HFFc6 (cell line): ENCODE data around the gene HRAS. TPM values are rescaled to one million over a fixed set of nuclear protein-coding genes. Genes with fewer than 3 reads are reported as not detected.

Experiments used
- DNase-seq: peaks from one replicate; pipeline ENCODE4 v3.0.0-alpha.2; 2018
- H3K27ac Mint-ChIP-seq: 2 replicates; pipeline ENCODE4 v1.8.0; 2020; ENCODE audit warnings: mild to moderate bottlenecking, mixed read lengths
- H3K27me3 Mint-ChIP-seq: 2 replicates; pipeline ENCODE4 v1.8.0; 2021; ENCODE audit warnings: mild to moderate bottlenecking, moderate library complexity, mixed read lengths; ENCODE audit not compliant: insufficient read depth
- H3K36me3 Mint-ChIP-seq: 2 replicates; pipeline ENCODE4 v1.8.0; 2021; ENCODE audit warnings: low read depth, mixed read lengths
- H3K4me1 Mint-ChIP-seq: 2 replicates; pipeline ENCODE4 v1.8.0; 2020; ENCODE audit warnings: low read depth, mixed read lengths
- H3K4me3 Mint-ChIP-seq: 2 replicates; pipeline ENCODE4 v1.8.0; 2020; ENCODE audit warnings: mild to moderate bottlenecking, moderate library complexity, mixed read lengths
- H3K9me3 Mint-ChIP-seq: 2 replicates; pipeline ENCODE4 v1.8.0; 2020; ENCODE audit warnings: mild to moderate bottlenecking, mixed read lengths
- total RNA-seq, 6 experiments: library from RNA; stranded (reverse); fragmentation: NEBNext Ultra II Directional; extraction: Animal tissue kit (Norgen Biotek cat#: 25700); gene quantifications; 2 replicates in 1 of 6; 3 replicates in 5 of 6; pipeline ENCODE4 v1.2.3, GENCODE V29; 2021
- TF ChIP-seq, protein P1 (sequence below): fragments of 200-600 bp; sonication (generic); IDR thresholded peaks from 2 replicates; pipeline ENCODE4 v1.5.0; 2021; ENCODE audit warnings: antibody characterized with exemption, mild to moderate bottlenecking

The HRAS gene
- total RNA-seq, 6 experiments from 2014 or later: 102 to 125 (median 107) TPM

DNA sequence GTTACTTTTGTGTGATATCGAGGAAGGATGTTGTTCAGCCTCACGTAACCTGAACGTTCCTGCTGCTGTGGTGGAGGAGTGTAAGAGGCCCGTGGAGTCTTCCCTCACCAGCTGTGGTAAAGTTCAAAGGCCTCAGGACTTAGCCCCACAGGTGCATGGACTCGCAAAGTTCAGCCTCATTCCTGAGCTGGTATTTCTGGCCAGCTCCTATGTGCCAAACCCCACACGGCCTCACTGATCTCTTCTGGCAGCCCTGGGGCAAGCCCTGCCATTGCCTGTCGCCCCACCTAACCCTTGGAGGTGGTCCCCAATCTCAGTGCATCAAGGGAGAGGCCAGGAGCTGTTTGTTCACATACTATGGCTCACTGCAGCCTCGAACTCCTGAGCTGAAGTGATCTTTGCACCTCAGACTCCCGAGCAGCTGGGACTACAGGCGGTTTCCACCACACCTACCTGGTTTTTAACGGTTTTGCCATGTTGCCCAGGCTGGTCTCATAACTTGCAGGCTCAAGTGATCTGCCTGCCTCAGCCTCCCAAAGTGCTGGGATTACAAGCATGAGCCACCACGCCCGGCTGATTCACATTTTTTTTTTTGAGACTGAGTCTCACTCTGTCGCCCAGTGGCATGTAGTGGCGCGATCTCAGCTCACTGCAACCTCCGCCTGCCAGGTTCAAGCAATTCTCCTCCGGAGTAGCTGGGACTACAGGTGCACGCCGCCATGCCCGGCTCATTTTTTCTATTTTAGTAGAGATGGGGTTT is 43.1 kb upstream of the HRAS start:
- H3K4me3 Mint-ChIP-seq: peak overlapping the region; percentile 95
- peaks cover 3% of the 10 kb centered on the region; the same call in 1 of the 2 replicates for H3K27me3 Mint-ChIP-seq
- TF ChIP-seq, protein P1, sequence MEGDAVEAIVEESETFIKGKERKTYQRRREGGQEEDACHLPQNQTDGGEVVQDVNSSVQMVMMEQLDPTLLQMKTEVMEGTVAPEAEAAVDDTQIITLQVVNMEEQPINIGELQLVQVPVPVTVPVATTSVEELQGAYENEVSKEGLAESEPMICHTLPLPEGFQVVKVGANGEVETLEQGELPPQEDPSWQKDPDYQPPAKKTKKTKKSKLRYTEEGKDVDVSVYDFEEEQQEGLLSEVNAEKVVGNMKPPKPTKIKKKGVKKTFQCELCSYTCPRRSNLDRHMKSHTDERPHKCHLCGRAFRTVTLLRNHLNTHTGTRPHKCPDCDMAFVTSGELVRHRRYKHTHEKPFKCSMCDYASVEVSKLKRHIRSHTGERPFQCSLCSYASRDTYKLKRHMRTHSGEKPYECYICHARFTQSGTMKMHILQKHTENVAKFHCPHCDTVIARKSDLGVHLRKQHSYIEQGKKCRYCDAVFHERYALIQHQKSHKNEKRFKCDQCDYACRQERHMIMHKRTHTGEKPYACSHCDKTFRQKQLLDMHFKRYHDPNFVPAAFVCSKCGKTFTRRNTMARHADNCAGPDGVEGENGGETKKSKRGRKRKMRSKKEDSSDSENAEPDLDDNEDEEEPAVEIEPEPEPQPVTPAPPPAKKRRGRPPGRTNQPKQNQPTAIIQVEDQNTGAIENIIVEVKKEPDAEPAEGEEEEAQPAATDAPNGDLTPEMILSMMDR: no peak
- H3K27ac Mint-ChIP-seq: peak overlapping the region; percentile 42; the same call in 1 of the 2 replicates
- no peaks in the 10 kb centered on the region for H3K9me3 Mint-ChIP-seq
- peaks cover 9% of the 10 kb centered on the region; the same call in 1 of the 2 replicates for H3K36me3 Mint-ChIP-seq
- DNase-seq: no peak
- peaks cover 42% of the 10 kb centered on the region for H3K4me1 Mint-ChIP-seq

DNA sequence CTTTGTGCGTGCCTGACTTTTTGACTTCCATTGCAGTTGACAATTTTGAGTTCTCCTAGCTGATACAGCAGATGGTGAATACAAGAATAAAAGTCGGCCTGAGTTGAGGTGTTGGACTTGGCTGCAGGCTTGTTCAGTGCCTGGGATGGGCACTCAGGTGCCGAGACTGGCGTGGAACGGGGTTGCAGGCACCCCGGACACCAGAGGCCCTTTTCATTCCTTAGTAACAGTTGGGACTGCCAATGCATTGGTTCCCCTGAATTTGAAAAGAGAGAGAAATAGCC is 42.2 kb upstream of the HRAS start:
- Mint-ChIP-seq H3K4me1 (peaks cover 42% of the 10 kb centered on the region), H3K36me3 (peaks cover 9% of the 10 kb centered on the region; the same call in 1 of the 2 replicates), H3K27ac (peak overlapping the region; percentile 85), H3K27me3 (peaks cover 3% of the 10 kb centered on the region; the same call in 1 of the 2 replicates), H3K4me3 (peak overlapping the region; percentile 95), H3K9me3 (no peaks in the 10 kb centered on the region)
- TF ChIP-seq, protein P1: no peak
- no peak for DNase-seq

DNA sequence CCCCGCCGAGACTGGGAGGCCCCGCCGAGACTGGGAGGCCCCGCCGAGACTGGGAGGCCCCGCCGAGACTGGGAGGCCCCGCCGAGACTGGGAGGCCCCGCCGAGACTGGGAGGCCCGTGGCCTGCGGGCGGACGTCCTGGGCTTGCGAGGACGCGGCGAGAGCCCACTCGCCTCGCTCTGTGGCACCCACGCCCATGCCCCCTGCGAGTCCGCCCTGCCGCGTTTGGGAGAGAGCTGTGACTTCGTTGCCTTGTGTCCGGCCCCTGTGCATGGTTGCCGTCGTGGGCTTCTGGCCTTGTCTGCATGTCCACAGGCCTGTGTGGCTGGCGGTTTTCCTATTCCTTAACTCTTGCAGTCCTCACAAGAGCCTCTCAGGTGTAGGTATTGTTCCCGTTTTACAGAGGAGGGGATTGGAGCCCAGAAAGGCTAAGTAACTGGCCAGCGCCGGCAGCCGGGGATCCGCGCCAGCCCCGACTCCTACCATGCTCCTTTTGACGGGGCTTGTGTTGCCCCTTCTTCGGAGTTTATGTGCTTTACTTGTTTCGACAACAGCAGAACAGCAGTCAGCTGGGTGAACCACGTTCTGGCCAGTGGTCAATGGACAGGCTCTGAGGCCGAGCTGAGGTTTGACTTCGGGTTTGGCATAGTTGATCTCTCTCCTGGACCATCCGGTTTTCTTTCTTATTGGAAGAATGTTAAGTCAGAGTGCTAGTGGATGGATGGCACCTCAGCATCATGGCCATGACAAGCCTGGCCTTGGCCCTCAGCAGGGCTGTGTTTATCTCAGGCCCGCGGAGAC is 41.6 kb upstream of the HRAS start:
- TF ChIP-seq, protein P1: no peak
- peaks cover 42% of the 10 kb centered on the region for H3K4me1 Mint-ChIP-seq
- H3K27me3 Mint-ChIP-seq: peaks cover 3% of the 10 kb centered on the region; the same call in 1 of the 2 replicates
- H3K27ac Mint-ChIP-seq: peak overlapping the region; percentile 85
- H3K9me3 Mint-ChIP-seq: no peaks in the 10 kb centered on the region
- peak overlapping the region; percentile 95 for H3K4me3 Mint-ChIP-seq
- DNase-seq: no peak
- H3K36me3 Mint-ChIP-seq: peaks cover 9% of the 10 kb centered on the region; the same call in 1 of the 2 replicates

DNA sequence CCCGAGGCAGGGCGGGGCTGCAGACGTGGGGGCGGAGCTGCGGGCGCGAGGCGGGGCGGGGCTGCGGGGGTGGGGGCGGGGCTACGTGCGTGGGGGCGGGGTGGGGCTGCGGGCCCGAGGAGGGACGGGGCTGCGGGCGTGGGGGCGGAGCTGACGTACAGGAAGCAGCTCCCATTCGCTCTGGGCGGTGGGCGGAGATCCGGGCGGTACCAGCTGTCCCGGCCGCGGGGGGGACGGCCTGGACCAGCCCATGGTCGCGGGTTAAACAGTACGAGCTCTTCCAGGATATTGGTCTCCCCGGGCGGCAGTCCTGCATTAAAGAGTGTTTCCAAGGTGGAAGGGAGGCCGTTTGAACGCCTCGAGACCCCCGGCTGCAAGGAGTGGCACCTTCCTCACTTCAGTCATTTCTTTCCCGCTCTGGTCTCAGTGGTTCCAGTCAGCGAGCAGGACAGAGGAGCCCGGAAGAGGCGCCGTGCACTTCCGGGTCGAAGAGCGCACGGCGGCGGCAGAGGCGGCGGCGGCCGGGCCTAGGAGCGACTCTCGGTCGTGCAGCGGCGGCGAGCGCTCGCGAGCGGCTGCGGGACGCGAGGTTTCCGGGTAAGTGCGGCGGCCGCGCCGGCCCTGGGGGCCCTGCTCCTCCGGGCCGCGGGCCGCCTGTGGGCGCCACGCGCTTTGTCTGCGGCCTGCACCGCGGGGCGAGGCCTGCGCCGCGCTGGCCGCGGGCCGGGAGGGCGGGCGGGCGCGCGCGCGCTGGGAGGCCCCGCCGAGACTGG is 40.8 kb upstream of the HRAS start, which contains the start of gene PHRF1:
Gene PHRF1 (plus strand): TSS at position 475 of the 773 bp plus-strand sequence. CDS start 5,043 bp downstream, outside the sequence.
- Mint-ChIP-seq H3K36me3 (peaks cover 6% of the 10 kb centered on the region; the same call in 1 of the 2 replicates), H3K4me3 (peak within 1 kb of the TSS; percentile 95), H3K27me3 (peaks cover 3% of the 10 kb centered on the region; the same call in 1 of the 2 replicates), H3K27ac (peak within 1 kb of the TSS; percentile 98), H3K9me3 (no peaks in the 10 kb centered on the region), H3K4me1 (peaks cover 40% of the 10 kb centered on the region)
- DNase-seq: peak; percentile 89
- TF ChIP-seq, protein P1: no peak
